Parathyroid adenoma (tissue), 2 donors: ENCODE results near the gene SYT9.

Experiments
- H2AFZ ChIP-seq: fragments of 300-600 bp; sonication (generic); one replicate; pipeline ENCODE4 v1.7.0; 2017; ENCODE audit warnings: antibody characterized with exemption, mild to moderate bottlenecking
- H3K27ac ChIP-seq: fragments of 300-600 bp; sonication (generic); one replicate; pipeline ENCODE4 v1.7.0; 2017
- H3K27me3 ChIP-seq: fragments of 300-600 bp; sonication (generic); one replicate; pipeline ENCODE4 v1.7.0; 2017; ENCODE audit warnings: low read length; ENCODE audit not compliant: control insufficient read depth, insufficient read depth
- H3K36me3 ChIP-seq: fragments of 300-600 bp; sonication (generic); one replicate; pipeline ENCODE4 v1.7.0; 2017; ENCODE audit warnings: low read length; ENCODE audit not compliant: control insufficient read depth, insufficient read depth
- H3K4me1 ChIP-seq: fragments of 300-600 bp; sonication (generic); one replicate; pipeline ENCODE4 v1.7.0; 2017; ENCODE audit warnings: control low read depth
- H3K4me2 ChIP-seq: fragments of 300-600 bp; sonication (generic); one replicate; pipeline ENCODE4 v1.7.0; 2017; ENCODE audit warnings: low read length
- H3K4me3 ChIP-seq: fragments of 300-600 bp; sonication (generic); one replicate; pipeline ENCODE4 v1.7.0; 2017; ENCODE audit warnings: low read depth, low read length
- H3K79me2 ChIP-seq: fragments of 300-600 bp; sonication (generic); one replicate; pipeline ENCODE4 v1.7.0; 2017; ENCODE audit warnings: control low read depth
- H3K9ac ChIP-seq: fragments of 300-600 bp; sonication (generic); one replicate; pipeline ENCODE4 v1.7.0; 2017; ENCODE audit warnings: mild to moderate bottlenecking
- H3K9me3 ChIP-seq: fragments of 300-600 bp; sonication (generic); one replicate; pipeline ENCODE4 v1.7.0; 2017; ENCODE audit warnings: low read length; ENCODE audit not compliant: control insufficient read depth
- TF ChIP-seq, protein P1 (sequence below): fragments of 300-600 bp; sonication (generic); IDR thresholded peaks from one replicate; pipeline ENCODE4 v1.7.0; 2017; ENCODE audit warnings: antibody characterized with exemption, mild to moderate bottlenecking
- donor health status: primary hyperparathyroidism.

SYT9 gene

GRCh38 chr11:7219491-7219890 lies 32.2 kb upstream of the SYT9 start:
- Histone ChIP-seq H3K4me1 (no peaks in the 10 kb centered on the region), H3K79me2 (no peaks in the 10 kb centered on the region), H3K27me3 (no peaks in the 10 kb centered on the region), H3K27ac (no peak overlapping the region), H3K36me3 (no peaks in the 10 kb centered on the region), H3K9ac (no peak overlapping the region), H2AFZ (no peak overlapping the region), H3K4me2 (no peak overlapping the region), H3K4me3 (no peak overlapping the region), H3K9me3 (no peaks in the 10 kb centered on the region)
- TF ChIP-seq, protein P1, sequence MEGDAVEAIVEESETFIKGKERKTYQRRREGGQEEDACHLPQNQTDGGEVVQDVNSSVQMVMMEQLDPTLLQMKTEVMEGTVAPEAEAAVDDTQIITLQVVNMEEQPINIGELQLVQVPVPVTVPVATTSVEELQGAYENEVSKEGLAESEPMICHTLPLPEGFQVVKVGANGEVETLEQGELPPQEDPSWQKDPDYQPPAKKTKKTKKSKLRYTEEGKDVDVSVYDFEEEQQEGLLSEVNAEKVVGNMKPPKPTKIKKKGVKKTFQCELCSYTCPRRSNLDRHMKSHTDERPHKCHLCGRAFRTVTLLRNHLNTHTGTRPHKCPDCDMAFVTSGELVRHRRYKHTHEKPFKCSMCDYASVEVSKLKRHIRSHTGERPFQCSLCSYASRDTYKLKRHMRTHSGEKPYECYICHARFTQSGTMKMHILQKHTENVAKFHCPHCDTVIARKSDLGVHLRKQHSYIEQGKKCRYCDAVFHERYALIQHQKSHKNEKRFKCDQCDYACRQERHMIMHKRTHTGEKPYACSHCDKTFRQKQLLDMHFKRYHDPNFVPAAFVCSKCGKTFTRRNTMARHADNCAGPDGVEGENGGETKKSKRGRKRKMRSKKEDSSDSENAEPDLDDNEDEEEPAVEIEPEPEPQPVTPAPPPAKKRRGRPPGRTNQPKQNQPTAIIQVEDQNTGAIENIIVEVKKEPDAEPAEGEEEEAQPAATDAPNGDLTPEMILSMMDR: no peak

DNA sequence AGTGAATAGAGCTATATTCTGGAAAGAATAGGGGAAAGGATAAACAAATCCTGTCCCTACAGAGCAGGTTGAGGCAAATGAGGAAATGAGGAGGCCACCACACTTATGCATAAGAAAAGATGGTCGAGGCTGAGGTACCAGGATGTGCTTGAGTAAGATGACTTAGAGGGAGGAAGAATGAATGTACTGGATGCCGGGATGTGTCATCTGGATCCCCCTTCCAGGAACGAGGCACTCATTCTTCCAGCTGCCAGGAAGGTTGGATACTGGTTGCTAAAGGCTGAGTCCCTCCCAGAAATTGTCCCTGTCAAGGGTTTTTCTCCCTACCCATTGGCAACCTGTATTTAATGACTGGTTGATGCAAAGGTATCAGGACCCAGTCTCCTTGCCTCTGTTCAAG lies 31.1 kb upstream of the SYT9 start:
- H3K9me3 ChIP-seq: no peaks in the 10 kb centered on the region
- H3K36me3 ChIP-seq: no peaks in the 10 kb centered on the region
- H3K27ac ChIP-seq: no peak overlapping the region
- H3K4me1 ChIP-seq: no peaks in the 10 kb centered on the region
- no peak overlapping the region for H3K4me2 ChIP-seq
- no peak overlapping the region for H3K9ac ChIP-seq
- no peaks in the 10 kb centered on the region for H3K79me2 ChIP-seq
- no peak overlapping the region for H3K4me3 ChIP-seq
- no peaks in the 10 kb centered on the region for H3K27me3 ChIP-seq
- TF ChIP-seq, protein P1: no peak
- no peak overlapping the region for H2AFZ ChIP-seq

- Histone ChIP-seq H2AFZ (no peak overlapping the region), H3K9me3 (no peaks in the 10 kb centered on the region), H3K27me3 (no peaks in the 10 kb centered on the region), H3K36me3 (no peaks in the 10 kb centered on the region), H3K4me2 (no peak overlapping the region), H3K4me1 (no peaks in the 10 kb centered on the region), H3K79me2 (no peaks in the 10 kb centered on the region), H3K4me3 (no peak overlapping the region), H3K9ac (no peak overlapping the region), H3K27ac (no peak overlapping the region)
- TF ChIP-seq, protein P1: no peak
These were observed 29.1 kb upstream of the SYT9 start for GRCh38 chr11:7222619-7223018.

DNA sequence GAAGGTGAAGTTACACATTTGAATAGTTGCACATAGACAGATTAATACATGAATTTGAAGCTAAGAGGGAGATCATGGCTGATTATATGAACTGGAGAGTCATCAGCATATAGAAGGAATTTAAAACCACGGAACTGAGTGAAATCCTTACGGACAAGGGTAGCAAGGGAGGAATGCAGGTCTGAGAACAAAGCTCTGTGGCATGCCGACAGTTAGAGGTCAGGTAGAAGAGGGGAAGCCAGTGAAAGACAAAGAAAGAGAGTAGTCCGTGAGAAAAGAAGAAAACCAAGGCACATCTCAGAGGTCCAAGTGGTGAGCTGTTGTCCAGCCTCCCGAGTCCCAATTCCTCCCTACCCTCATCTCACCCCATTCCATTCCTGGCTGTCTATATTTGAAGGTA lies 11.8 kb upstream of the SYT9 start:
- Histone ChIP-seq H3K27ac (no peak overlapping the region), H3K4me3 (no peak overlapping the region), H3K9ac (no peak overlapping the region), H2AFZ (no peak overlapping the region), H3K36me3 (no peaks in the 10 kb centered on the region), H3K9me3 (no peaks in the 10 kb centered on the region), H3K27me3 (no peaks in the 10 kb centered on the region), H3K4me1 (no peaks in the 10 kb centered on the region), H3K79me2 (no peaks in the 10 kb centered on the region), H3K4me2 (no peak overlapping the region)
- TF ChIP-seq, protein P1: no peak

DNA sequence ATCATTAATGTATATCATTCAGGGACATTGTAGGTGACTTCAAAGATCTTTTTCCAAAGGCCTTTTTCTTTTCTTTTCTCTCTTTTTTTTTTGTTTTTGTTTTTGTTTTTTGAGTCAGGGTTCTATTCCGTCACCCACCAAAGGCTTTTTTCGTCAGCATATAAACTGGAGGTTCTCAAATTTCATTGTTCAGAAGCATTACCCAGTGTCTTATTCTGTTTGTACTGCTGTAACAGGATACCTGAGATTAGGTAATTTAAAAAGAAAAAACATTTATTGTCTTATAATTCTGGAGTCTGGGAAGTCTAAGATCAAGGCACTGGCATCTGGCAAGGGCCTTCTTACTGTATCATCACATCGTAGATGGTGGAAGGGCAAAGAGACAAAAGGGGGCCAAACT lies 6.4 kb upstream of the SYT9 start:
- TF ChIP-seq, protein P1: no peak
- no peaks in the 10 kb centered on the region for H3K4me1 ChIP-seq
- H3K4me2 ChIP-seq: no peak overlapping the region
- H3K79me2 ChIP-seq: no peaks in the 10 kb centered on the region
- no peaks in the 10 kb centered on the region for H3K9me3 ChIP-seq
- no peak overlapping the region for H3K27ac ChIP-seq
- H2AFZ ChIP-seq: no peak overlapping the region
- H3K27me3 ChIP-seq: no peaks in the 10 kb centered on the region
- no peak overlapping the region for H3K4me3 ChIP-seq
- H3K9ac ChIP-seq: no peak overlapping the region
- no peaks in the 10 kb centered on the region for H3K36me3 ChIP-seq
